Heart left ventricle (tissue), 16 donors: ENCODE results near the gene LTBP2. TPM values are rescaled to one million over a fixed set of nuclear protein-coding genes. Genes with fewer than 3 reads are reported as not detected.

Experiments
- ATAC-seq, 4 donors: fragments of 200-7000 bp; cut with Tn5 transposase; one replicate each; pipeline ENCODE4 v1.9.1; 2020 to 2022; ENCODE audit warnings: moderate library complexity in 4 of 4, mild to moderate bottlenecking in 3 of 4, moderate number of reproducible peaks in 1 of 4
- DNase-seq, 5 donors: peaks; one replicate each; pipeline ENCODE4 v3.0.0-alpha.2; 2020
- H3K27ac ChIP-seq, 12 donors: fragments of 200-600 bp; sonication (generic) in 4 of 12; one replicate each; pipeline versions ENCODE4 v1.5.0 to v1.8.0; 2016 to 2022; ENCODE audit warnings: mild to moderate bottlenecking in 2 of 12
- H3K27me3 ChIP-seq, 9 donors: fragments of 200-600 bp; sonication (generic) in 2 of 9; one replicate each; pipeline versions ENCODE4 v1.5.1 to v1.8.0; 2016 to 2022; ENCODE audit warnings: mild to moderate bottlenecking in 3 of 9
- H3K36me3 ChIP-seq, 9 donors: fragments of 200-600 bp; sonication (generic) in 2 of 9; one replicate each; pipeline versions ENCODE4 v1.5.0 to v1.8.0; 2018 to 2022; ENCODE audit warnings: mild to moderate bottlenecking in 2 of 9
- H3K4me1 ChIP-seq, 12 donors: fragments of 200-600 bp; sonication (generic) in 4 of 12; one replicate each; pipeline versions ENCODE4 v1.5.0 to v1.8.0; 2016 to 2022; ENCODE audit warnings: mild to moderate bottlenecking in 3 of 12
- H3K4me3 ChIP-seq, 12 donors: fragments of 200-600 bp; sonication (generic) in 4 of 12; one replicate each; pipeline versions ENCODE4 v1.5.0 to v1.8.0; 2017 to 2022; ENCODE audit warnings: mild to moderate bottlenecking in 9 of 12, moderate library complexity in 4 of 12
- H3K9me3 ChIP-seq, 12 donors: fragments of 200-600 bp; sonication (generic) in 4 of 12; one replicate each; pipeline versions ENCODE4 v1.5.0 to v1.8.0; 2016 to 2022; ENCODE audit warnings: mild to moderate bottlenecking in 1 of 12
- POLR2A ChIP-seq, 2 donors: fragments of 450-650 bp; IDR thresholded peaks; one replicate each; pipeline ENCODE4 v1.6.1; 2017; ENCODE audit warnings: antibody characterized with exemption in 2 of 2, mild to moderate bottlenecking in 2 of 2, moderate library complexity in 2 of 2
- WGBS, 4 donors: extraction: QIAGEN DNeasy Blood & Tissue Kit in 2 of 4; methylation state at CpG; one replicate each; pipeline versions ENCODE4 v1.1.5 to v1.1.7; 2013 to 2018; 5-methylcytosine and 5-hydroxymethylcytosine counted together
- intact Hi-C, 10 donors: fragments of 100-400 bp; cut with DNase I; formaldehyde crosslinking; loops; one replicate each; pipeline versions ENCODE4 v1.11.1 to v1.14.2; 2022
- polyA plus RNA-seq, 2 donors: library from polyadenylated mRNA; stranded (reverse); fragments of 200-250 nt; gene quantifications; one replicate each; pipeline ENCODE4 v1.2.3, GENCODE V29; 2013
- total RNA-seq, 9 donors: library from RNA; depleted of rRNA in 2 of 9; stranded (reverse); fragments of >200 nt in 2 of 9; fragmentation: NEBNext Ultra II Directional in 3 of 9; extraction: Animal tissue kit (Norgen Biotek cat#: 25700) in 3 of 9; gene quantifications; one replicate each; pipeline versions ENCODE4 v1.1.0 to v1.2.4, GENCODE V29; 2016 to 2023
- TF ChIP-seq, protein P1 (sequence below), 12 donors: fragments of 200-600 bp; sonication (generic) in 4 of 12; IDR thresholded peaks; one replicate each; pipeline versions ENCODE4 v1.5.0 to v1.8.0; 2018 to 2022; ENCODE audit warnings: antibody characterized with exemption in 12 of 12, mild to moderate bottlenecking in 5 of 12
- donor health status: ischemic (EF 13 %, LVEDD 7.1; RV severe dilation, severe dysfunction).
- donor health status: healthy with polysubstance abuse.
- donor health status: DM: no; HTN: yes; CAD: no.
- donor health status: DM: no; HTN: no; CAD: no.
- donor health status: ischemic (EF 25% LVEDD 6.9; RV normal size, moderate dysfunction).
- donor health status: ischemic (EF 25% LVEDD 5.7; RV mildly dilated, moderate dysfunction).
- donor health status: healthy.
- donor health status: DM: yes; HTN: yes; CAD: no.
- donor health status: ischemic (EF 35%, LVEDD 5.7; RV mildly dilated, moderate dysfunction).
- donor health status: nonischemic (EF 11% LVEDD 7.7; RV severe dilation, severe dysfunction).
- donor health status: DM: yes; HTN: yes; CAD: no.
- donor health status: PGD.
- donor health status: ischemic (EF 29% LVEDD 5.4; RV normal size, mild dysfunction).
- donor health status: nonischemic (EF 23%, LVEDD 6.1; RV moderate dilation, normal function).

The LTBP2 gene
- total and polyA plus RNA-seq, 11 donors: 4.0 to 69.1 (median 29.5) TPM

DNA sequence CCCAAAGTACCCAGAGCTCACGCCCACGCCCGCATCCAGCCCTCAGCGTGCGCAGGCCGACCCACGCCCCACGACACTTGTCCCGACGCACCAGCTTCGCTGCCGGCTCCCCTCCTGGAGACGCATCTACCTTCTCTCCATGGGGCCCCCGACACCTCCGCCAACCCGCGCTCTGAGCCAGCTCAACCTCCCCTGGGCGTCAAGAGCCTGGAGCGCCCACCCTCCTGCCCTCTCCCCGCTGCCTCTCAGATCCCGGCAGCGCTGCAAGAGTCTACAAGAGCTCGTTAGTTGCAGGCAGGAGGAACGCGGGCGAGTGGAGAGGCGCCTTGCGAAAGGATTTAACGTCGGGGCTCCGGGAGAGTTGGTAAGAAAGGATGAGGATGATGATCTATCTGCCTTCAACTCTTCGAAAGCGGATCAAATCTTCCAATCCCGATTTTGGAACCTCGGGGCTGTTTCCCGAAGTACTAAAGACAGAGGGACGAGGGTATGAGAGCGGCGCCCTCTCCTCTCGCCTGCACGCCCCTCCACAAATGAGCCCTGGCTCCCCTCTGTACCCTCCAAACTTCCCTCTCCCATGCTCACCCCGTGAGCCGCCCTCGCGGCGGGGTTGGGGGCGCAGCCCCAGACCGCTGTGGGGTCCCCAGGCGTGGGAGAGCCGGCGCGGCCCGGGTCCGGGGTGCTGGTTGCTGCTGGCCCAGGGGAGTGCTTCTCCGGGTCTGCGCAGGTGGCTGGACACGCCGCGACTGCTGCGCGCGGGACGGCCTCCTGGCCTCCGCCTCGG, 979 bp downstream of the LTBP2 start:
- 19 to 27% (median 21%) methylated on average over 41 to 65 of the region's 65 CpGs for WGBS, 4 donors
- Histone ChIP-seq H3K4me3 (peak overlapping the region; percentile 46 to 92 (median 64)), H3K36me3 (no peaks in the 10 kb centered on the region), H3K4me1 (peaks cover 0 to 35% (median 12%) of the 10 kb centered on the region in 12 donors), H3K27ac (peak overlapping the region; percentile 41 to 81 (median 69)), H3K27me3 (peaks cover 0 to 21% (median 7%) of the 10 kb centered on the region in 9 donors), H3K9me3 (no peaks in the 10 kb centered on the region)
- DNase-seq: no peak
- no peak for TF ChIP-seq POLR2A (IDR thresholded peaks at IDR 0.05)
- TF ChIP-seq, protein P1, sequence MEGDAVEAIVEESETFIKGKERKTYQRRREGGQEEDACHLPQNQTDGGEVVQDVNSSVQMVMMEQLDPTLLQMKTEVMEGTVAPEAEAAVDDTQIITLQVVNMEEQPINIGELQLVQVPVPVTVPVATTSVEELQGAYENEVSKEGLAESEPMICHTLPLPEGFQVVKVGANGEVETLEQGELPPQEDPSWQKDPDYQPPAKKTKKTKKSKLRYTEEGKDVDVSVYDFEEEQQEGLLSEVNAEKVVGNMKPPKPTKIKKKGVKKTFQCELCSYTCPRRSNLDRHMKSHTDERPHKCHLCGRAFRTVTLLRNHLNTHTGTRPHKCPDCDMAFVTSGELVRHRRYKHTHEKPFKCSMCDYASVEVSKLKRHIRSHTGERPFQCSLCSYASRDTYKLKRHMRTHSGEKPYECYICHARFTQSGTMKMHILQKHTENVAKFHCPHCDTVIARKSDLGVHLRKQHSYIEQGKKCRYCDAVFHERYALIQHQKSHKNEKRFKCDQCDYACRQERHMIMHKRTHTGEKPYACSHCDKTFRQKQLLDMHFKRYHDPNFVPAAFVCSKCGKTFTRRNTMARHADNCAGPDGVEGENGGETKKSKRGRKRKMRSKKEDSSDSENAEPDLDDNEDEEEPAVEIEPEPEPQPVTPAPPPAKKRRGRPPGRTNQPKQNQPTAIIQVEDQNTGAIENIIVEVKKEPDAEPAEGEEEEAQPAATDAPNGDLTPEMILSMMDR (IDR thresholded peaks at IDR 0.05): no peak
- no peak for ATAC-seq
- intact Hi-C loops: loop anchor here (2.0 to 10.0 kb wide), 10 partner anchors 36 to 249 kb away; partner anchors contain the start of genes AREL1 (in 3 of the 10), FCF1 (in 3 of the 10), ISCA2 (in 1 of the 10) and NPC2 (in 1 of the 10)

DNA sequence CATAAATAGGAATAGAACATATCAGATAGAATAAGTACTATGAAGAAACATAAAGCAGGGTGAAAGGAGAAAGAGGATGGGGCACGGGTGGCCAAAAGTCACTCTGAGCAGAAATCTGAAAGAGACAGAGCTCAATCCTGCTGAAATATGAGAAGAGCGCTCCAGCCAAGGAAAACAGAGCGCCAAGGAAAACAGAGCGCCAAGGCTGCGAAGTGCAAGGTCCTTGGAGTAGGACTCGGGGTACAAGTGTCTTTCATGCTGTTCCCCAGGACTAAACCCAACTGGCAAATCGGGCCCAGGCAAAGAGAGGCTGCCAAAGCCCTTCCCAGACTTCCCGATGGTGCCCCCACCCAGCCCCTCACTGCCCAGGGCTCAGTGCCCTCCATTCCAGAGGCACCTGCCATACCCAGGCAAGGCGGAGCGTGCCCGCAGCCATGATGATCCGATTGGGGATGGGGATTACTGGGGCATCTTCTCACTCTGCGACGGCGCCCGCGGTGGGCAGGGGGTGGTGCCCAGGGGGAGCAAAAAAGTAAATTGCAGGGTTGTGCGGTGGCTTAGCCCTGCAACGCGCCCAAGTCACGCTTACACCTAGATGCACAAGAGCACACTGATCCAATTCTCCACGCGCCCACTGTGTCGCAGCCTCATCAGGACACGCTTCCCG, 1.7 kb downstream of the LTBP2 start:
- Histone ChIP-seq H3K9me3 (no peaks in the 10 kb centered on the region), H3K36me3 (no peaks in the 10 kb centered on the region), H3K4me3 (peak overlapping the region in 11 of 12 donors; percentile 53 to 92 (median 65)), H3K4me1 (peaks cover 0 to 40% (median 15%) of the 10 kb centered on the region in 12 donors), H3K27ac (peak overlapping the region in 6 of 12 donors; percentile 34 to 76 (median 69)), H3K27me3 (peaks cover 0 to 21% (median 7%) of the 10 kb centered on the region in 9 donors)
- intact Hi-C loops: loop anchor here (2.0 to 10.0 kb wide), 10 partner anchors 37 to 248 kb away; partner anchors contain the start of genes AREL1 (in 3 of the 10), FCF1 (in 3 of the 10), ISCA2 (in 1 of the 10) and NPC2 (in 1 of the 10)
- no peak for TF ChIP-seq POLR2A (IDR thresholded peaks at IDR 0.05)
- TF ChIP-seq, protein P1 (IDR thresholded peaks at IDR 0.05): no peak
- DNase-seq (no peak), ATAC-seq (no peak)
- WGBS, 4 donors: 73 to 82% (median 80%) methylated on average over 24 to 26 of the region's 26 CpGs

DNA sequence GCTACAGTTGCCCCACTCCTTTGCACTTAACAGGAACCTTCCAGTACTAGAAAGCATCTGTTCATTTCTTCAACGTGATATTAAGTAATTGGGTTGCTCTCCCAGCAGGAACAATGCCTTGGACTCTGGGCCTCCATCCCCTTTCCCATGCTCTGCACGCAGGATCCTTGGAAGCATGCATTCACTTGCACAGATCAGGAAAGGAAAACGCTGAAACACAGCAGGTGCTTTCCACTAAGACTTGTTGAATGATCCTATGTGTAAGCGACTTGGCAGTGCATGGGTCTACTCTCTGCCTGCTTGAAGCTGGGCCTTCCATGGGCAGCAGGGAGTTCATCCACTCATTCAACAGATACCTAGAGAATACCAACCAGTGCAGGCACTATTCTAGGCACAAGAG, 2.3 kb downstream of the LTBP2 start:
- H3K4me1 ChIP-seq: peaks cover 0 to 46% (median 14%) of the 10 kb centered on the region in 12 donors
- intact Hi-C loops: loop anchor here (2.0 to 10.0 kb wide), 16 partner anchors 38 to 247 kb away; partner anchors contain the start of genes AREL1 (in 4 of the 10), FCF1 (in 4 of the 10), ISCA2 (in 1 of the 10) and NPC2 (in 1 of the 10)
- H3K27ac ChIP-seq: peak overlapping the region in 1 of 12 donors; percentile 76
- H3K27me3 ChIP-seq: peaks cover 0 to 21% (median 7%) of the 10 kb centered on the region in 9 donors
- H3K36me3 ChIP-seq: no peaks in the 10 kb centered on the region
- H3K4me3 ChIP-seq: peak overlapping the region in 11 of 12 donors; percentile 12 to 92 (median 65)
- ATAC-seq (no peak), DNase-seq (no peak)
- no peak for TF ChIP-seq POLR2A (IDR thresholded peaks at IDR 0.05)
- TF ChIP-seq, protein P1 (IDR thresholded peaks at IDR 0.05): no peak
- 50 to 65% (median 63%) methylated on average over 4 of the region's 4 CpGs for WGBS, 4 donors
- no peaks in the 10 kb centered on the region for H3K9me3 ChIP-seq
